22Rv1 (cell line): ENCODE results near the gene CCDC60.

Source experiments
- H3K27ac ChIP-seq: fragments of 450-650 bp; 2 replicates; pipeline ENCODE4 v1.5.1; 2017
- ZFX ChIP-seq: fragments of 450-650 bp; IDR thresholded peaks from 2 replicates; pipeline ENCODE4 v1.6.1; 2017; ENCODE audit warnings: antibody characterized with exemption, borderline replicate concordance
- TF ChIP-seq, protein P1 (sequence below): fragments of 450-650 bp; IDR thresholded peaks from 2 replicates; pipeline ENCODE4 v1.5.1; 2017; ENCODE audit warnings: mild to moderate bottlenecking

The CCDC60 gene

DNA sequence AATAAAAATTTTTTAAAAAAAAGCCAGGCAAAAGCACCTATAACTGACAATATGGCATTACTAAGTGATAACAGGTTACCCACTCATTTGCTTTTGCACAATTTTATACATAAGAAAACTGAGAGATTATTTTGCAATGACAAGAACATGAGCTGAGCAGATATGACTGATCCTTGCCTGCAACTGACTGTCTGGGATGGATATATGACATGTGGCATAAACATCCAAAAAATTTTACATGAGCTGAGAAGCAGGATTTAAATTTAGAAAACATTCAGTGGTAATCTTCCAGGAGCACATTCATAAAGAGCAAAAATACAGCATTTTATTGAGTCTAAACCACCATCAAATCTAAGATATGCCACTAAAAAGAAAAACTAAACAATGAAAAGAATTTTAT lies 133.8 kb downstream of the CCDC60 start:
- TF ChIP-seq ZFX = no peak
- TF ChIP-seq, protein P1, sequence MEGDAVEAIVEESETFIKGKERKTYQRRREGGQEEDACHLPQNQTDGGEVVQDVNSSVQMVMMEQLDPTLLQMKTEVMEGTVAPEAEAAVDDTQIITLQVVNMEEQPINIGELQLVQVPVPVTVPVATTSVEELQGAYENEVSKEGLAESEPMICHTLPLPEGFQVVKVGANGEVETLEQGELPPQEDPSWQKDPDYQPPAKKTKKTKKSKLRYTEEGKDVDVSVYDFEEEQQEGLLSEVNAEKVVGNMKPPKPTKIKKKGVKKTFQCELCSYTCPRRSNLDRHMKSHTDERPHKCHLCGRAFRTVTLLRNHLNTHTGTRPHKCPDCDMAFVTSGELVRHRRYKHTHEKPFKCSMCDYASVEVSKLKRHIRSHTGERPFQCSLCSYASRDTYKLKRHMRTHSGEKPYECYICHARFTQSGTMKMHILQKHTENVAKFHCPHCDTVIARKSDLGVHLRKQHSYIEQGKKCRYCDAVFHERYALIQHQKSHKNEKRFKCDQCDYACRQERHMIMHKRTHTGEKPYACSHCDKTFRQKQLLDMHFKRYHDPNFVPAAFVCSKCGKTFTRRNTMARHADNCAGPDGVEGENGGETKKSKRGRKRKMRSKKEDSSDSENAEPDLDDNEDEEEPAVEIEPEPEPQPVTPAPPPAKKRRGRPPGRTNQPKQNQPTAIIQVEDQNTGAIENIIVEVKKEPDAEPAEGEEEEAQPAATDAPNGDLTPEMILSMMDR = no peak
- H3K27ac ChIP-seq = no peak overlapping the region

DNA sequence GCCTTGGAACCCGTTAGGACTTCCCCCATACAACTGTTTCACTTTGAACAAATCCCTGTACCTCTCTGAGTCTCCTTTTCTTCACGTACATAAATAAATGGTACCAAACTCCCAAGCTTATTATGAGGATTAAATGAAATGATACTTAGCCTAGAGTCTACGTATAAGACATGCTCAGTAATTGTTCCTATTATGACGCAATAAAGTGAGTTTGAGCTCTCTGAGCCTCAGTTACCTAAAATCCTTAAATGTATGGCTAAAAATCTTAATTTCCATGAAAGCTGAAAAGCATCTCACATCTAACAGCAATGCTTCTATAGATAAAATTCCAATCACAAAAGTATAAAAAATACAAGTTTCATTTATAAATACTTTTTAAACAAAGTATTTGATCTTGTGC lies 141.1 kb downstream of the CCDC60 start:
- TF ChIP-seq ZFX = no peak
- TF ChIP-seq, protein P1 = no peak
- H3K27ac ChIP-seq = no peak overlapping the region

DNA sequence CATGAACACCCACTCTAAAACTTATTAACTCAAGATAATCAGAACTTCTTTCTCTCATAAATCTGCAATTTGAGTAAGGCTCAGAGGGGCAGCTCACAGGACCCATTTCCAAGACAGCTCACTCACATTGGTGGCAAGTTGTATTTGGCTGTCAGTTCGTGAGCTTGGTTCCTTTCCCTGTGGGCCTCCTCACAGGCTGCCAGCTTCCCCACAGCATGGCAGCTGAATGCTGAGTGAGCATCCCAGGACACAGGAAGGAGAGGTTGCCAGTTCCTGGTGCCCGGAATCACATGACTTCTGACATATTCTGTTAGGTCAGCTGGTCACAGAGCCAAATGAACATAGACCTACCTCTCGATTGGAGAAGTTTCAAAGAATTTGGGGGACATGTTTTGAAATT lies 142.4 kb downstream of the CCDC60 start:
- H3K27ac ChIP-seq = no peak overlapping the region
- TF ChIP-seq, protein P1 = no peak
- TF ChIP-seq ZFX = no peak

DNA sequence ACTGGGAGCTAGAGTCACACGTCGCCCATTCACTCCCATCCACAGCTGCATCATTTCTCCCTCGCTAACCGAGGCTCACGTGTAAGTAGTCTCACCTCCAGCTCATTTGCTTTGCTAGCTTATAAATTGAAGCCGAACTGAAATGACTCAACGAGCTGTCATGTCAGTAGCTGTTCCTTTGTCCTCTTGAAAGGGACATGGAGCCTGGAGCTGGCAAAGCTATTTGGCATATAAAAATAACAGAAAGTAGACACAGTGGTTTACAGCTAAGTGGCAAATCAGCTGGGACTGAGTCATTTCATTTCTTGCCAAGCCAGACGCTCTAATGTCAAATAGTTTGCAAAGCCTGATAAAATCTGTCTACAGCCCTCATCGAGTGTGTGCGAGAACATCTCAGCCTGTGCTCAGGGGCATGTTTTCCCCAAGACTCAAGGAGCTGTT lies 144.6 kb downstream of the CCDC60 start:
- no peak overlapping the region for H3K27ac ChIP-seq

DNA sequence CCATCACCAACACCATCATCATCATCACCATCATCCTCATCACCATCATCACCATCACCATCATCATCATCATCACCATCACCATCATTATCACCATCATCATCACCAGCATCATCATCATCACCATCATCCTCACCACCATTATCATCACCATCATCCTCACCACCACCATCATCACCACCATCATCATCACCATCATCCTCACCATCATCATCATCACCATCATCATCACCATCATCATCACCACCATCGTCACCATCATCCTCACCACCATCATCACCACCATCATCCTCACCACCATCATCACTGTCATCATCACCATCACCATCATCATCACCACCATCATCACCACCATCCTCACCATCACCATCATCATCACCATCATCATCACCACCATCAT lies 146.0 kb downstream of the CCDC60 start:
- no peak overlapping the region for H3K27ac ChIP-seq
- TF ChIP-seq ZFX = no peak
- TF ChIP-seq, protein P1 = no peak

More for the DNA sequence above, 144.6 kb downstream of the CCDC60 start:
- no peak for TF ChIP-seq ZFX
- TF ChIP-seq, protein P1 = no peak

DNA sequence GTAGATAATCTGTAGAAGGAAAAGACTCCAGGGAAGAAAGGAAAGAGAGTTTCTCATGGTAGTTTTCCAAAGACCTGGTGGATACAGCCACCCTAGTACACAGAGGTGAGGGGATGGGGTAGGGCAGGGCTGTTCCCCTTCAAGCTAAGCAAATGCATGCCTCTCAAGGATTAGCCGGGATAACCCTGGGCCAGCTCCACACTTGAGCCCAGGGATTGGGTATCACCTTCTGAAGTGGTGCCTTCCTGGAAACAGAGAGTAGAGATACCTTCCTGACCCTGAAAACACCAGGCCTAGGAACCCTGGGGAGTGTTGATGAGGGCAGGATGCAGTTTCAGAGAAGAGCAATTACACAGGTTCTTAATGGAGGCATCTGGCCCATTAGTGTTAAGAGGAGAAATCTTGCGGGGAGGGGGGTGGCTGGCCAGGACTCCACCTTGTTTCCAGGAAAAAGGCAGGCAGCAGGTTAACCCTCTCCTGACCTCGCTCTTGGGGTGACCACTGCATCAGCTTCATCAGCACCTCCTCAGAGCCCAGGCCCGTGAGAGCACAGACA lies 152.1 kb downstream of the CCDC60 start:
- H3K27ac ChIP-seq = no peak overlapping the region
- no peak for TF ChIP-seq ZFX
- TF ChIP-seq, protein P1 = no peak

DNA sequence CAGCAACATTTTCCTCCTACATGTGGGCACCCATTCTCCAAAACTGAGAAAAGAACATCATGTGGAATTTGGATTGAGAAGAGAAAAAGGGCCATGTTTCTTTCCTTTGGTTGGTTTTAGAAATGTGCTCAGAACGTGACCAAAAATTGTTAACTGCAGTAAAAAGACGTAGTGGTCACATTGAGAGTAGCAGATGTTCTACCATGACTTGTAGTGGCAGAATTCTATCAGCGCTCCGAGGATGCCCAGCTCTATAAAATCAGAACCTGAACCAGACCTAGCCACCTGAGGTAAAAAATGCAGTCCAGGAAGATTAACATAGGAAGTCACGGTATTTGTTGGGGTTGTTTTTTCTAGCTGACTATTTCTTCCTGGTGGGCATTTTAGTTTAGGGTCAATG lies 157.3 kb downstream of the CCDC60 start:
- H3K27ac ChIP-seq = no peak overlapping the region
- TF ChIP-seq, protein P1 = no peak
- TF ChIP-seq ZFX = no peak
